COLO668 (cell line): Measurements from ENCODE around the gene ALLC.
"Not testable (repeated sequence)": the region's sequence is repeated elsewhere in the genome, so short reads cannot be mapped to it uniquely, and the experiment has no call there.

ENCODE experiments used
- DNase-seq: peaks from one replicate; lab custom pipeline; 2025; ENCODE audit not compliant: unreplicated experiment; lab: John Stamatoyannopoulos, UW

The ALLC gene

GRCh38 chr2:3626118-3626811 lies 31.7 kb upstream of the ALLC start:
- no peak for DNase-seq

DNA sequence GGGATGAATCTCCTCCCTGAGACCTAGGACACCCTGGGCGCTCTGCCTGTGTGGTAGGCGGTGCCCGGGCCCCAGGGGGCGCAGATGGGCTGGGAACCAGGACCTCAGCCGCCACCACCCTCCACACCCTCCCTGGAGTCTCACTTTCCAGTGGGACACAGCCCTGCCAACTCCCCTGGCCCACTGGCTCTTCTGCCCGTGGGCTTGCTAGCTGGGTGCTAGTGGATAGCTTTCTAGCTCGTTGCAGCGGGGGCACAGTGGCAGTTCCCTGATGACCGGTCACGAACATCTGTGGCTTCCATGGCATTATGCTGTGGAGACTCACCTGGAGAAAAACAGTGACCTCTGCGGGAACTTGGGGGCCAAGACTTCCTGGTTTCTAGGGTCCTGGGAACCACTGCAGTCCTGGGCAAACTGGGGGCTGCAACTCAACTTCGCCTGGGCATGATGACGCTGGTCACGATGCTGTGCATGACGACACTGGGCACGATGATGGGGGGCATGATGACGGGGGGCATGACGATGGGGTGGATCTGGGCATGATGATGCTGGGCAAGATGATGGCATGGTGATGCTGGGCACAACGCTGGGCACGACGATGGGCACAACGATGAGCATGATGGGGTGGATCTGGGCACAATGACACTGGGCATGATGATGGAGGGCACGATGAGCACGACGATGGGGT lies 31.0 kb upstream of the ALLC start:
- no peak for DNase-seq

GRCh38 chr2:3627500-3628100 lies 30.4 kb upstream of the ALLC start:
- DNase-seq, result no peak

DNA sequence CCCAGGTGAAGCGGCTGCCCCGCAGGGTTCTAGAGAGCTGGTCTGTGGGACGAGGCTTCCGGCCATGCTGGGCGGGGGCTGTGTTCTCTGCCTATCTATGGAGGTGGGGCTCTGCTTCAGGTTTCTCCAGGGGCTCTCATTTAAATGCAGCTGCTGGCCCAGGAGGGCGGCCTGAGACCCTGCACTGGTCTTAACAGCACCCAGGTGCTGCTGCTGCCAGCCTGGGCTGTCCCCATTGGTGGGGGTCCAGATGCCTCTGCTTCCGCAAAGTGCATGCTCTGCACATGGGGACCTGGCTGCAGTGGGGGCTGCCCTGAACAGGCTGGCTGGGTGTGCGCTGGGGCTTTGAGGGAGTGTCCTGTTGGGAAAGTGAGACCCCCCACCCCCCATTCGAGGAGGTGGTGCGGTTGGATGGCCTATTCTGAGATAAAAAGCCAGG lies 29.7 kb upstream of the ALLC start:
- DNase-seq, result no peak

DNA sequence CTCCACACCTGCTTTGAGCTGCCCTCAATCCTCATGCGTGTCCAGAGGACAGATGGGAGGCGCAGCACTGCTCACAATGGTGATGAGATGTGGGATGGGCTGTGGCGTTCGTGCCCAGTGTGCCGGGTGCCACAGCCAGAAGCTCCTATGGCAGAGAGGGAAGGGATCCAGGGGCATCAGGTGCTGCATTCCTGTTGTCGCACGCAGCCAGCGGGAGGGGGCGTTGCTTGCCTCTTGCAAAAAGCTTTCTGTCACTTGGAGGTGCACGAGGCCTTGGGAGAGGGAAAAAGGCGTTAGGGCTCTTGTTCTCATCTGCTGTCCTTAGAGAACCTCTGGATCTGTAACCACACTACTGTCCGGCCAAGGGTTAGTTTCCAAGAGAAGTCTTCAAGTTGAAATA lies 29.2 kb upstream of the ALLC start:
- peak; percentile 28 for DNase-seq

GRCh38 chr2:3630631-3631030 lies 27.4 kb upstream of the ALLC start:
- DNase-seq, result no peak

- DNase-seq, result no peak
Measured at GRCh38 chr2:3631161-3631850, 26.7 kb upstream of the ALLC start.

GRCh38 chr2:3631851-3632659 lies 25.9 kb upstream of the ALLC start:
- DNase-seq, result no peak

DNA sequence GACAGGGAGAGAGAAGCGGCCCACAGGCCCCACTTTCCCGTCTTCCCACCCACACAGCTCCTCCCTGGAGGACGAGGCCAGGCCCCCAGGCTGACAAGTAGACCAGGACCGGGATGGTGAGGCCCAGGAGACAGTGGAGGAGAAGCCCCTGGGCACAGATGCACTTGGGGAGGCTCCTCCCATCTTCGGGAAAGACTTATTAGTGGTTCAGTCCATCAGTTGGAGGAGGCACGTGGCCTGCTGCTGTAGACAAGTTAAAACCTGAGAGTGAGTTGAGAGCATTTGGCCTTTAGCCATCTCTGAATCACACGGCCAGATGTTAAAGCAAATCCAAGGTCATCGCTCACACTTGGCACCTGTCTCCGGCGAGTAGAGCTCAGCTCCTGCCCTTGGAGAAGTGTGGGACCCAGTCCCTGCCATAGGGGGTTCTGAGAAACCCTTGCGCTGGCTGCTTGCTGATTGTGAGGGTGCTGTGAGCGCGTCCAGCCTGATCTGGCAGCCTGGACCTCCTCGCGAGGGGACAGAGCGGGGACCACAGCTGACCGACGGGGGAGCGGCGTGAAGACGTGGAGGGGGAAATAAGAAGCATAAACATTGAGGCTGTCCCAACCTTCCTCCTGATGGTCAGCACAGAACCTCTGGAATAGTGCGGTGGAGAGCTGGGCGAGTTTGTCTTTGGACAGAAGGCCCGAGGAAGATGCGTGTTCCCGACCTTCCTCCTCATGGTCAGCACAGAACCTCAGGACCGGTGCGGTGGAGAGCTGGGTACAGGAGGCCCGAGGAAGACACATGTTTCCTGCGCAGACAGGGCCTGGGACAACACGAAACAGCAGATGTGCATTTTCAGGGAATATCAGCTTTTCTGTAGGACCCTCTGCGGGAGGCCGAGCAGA lies 24.7 kb upstream of the ALLC start:
- DNase-seq, result no peak

DNA sequence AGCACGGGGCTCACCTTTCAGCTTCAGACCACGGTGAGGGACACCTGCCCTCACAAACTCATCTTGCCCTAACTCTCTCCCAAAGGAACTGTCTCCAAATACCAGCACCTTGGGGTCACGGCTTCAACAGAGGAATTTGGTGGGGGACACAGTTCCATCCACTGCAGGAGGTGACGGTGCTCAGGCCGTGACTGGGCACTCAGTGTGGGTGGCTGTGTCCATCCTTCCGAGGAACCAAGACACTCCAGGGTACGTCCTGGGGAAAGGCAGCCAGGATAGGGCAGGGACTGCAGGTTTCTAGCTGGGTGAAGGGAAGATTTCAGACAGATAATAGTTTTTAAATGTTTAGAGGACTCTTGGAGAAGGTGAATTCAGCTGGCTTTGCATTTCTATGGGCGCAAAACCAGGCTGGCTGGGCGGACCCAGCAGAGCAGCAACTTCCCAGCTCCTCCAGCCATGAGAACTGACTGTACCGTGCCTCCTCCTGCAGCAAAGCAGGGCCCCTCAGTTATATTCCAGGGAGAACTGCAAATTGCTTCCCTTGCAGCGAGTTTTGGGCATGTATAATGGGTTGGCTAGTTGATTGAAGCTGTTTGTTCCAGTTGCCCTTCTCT lies 23.9 kb upstream of the ALLC start:
- no peak for DNase-seq

DNA sequence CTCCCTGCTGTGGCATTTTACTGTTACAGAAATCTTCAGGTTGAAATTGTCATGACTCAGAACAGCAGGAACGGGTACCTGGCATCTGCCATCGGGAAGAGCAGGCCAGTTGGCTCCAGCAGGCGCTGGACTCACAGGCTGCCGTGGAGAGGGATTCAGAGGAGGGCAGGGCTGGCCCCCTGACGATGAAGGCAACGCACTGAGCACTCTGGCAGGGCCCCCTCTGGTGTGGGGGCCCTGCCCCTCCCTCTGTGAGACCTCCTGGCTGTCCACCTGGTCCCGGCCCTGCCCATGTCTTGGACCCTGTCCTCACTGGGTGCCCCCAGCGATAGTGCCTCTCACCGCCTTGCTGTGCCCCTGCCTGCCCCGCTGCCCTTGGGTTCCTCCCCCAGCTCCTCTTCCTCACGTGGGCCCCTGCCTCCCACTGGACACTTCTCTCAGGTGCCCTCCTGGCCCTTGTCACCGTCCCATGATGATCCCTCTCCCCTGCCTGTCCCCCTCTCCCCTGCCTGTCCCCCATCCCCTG lies 23.3 kb upstream of the ALLC start:
- no peak for DNase-seq

- no peak for DNase-seq
Measured at GRCh38 chr2:3635171-3635974, 22.6 kb upstream of the ALLC start.

DNA sequence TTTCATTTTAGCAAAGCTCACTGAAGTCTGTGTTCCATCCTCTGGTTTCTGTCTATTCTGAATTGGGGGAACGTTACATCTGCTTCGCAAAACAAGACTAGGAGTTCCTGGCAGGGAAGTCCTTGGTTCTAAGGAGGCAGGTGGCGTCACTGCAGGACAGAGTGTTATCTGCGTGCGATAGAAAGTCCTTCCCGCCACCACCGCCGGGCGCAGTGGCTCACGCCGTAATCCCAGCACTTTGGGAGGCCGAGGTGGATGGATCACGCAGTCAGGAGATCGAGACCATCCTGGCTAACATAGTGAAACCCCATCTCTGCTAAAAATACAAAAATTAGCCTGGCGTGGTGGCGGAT lies 22.0 kb upstream of the ALLC start:
- not testable (repeated sequence) for DNase-seq

DNA sequence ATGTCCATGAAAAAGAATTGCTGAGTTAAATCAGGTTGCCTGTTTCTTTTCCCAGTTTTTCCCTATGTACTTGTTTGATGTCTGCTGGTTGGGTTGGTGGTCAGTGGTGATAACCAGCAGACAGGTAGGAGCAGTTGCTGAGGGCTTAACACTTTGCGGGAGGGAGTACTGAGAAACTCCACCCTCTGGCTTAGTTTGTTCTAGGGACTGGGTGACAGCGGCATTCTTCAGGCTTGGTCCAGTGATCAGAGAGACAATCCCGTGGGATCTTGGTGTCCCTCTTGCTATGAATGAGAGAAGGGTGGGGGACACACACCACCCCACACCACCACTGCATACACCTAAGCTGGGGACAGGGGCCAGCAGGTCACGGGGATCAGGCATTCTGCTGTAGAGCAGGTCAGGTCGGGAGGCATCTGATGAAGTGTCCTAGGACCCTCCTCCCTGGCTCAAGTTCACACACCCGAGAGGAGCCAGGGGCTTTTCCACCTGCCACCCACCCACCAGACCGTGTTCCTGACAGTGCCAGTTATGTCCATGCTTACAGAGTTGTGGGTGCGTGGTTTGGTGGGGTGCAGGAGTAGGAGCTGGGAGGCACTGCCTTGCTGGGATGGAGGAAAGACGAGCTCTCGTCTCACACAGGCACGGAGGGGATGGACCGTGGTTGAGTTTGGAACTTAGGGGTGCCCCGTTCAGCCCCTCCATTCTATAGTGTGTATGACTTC lies 21.3 kb upstream of the ALLC start:
- no peak for DNase-seq

- no peak for DNase-seq
Measured at GRCh38 chr2:3637311-3637675, 20.7 kb upstream of the ALLC start.

DNA sequence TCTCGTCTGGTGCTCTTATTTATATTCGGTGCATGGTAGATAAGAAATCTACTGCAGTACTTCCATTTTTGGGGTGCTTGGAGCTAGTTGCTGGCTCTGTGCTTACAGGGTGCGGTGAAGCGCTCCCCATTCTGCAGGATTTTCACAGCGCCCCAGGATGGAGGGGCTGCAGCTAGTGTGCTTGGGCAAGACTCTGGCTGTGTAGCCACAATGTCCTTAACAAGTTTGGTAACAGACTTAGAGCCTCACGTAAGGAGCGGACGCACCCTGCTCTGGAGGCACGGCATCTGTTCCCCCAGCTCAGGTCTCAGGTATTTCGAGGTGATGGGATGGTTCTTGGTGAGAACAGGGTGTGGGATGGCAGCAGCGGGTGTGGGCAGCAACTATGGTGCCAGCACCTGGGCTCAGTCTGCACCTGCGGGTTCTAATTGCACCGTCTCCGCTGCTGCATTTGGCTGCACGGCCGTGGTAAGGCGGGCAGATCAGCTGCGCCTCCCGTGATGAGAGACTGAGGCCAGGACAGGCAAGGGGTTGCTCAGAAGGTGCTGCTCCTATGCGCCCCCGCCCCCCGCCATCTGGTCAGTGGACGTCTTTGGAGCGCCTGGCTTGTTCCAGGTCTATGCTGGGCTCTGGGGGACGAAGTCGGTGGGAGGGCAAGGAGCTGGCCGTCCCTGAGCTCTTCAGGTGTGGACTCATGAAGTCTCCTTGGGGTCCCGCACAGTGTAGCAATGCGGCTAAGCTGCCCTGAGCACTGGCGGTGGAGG lies 20.1 kb upstream of the ALLC start:
- no peak for DNase-seq

GRCh38 chr2:3638456-3638810 lies 19.6 kb upstream of the ALLC start:
- DNase-seq, result no peak
